ENCODE results near the gene BBS5. TPM values are rescaled to one million over a fixed set of nuclear protein-coding genes. Genes with fewer than 3 reads are reported as not detected.

BBS5 gene
- total RNA-seq, 1 donor from 2014 or later = 8.9 TPM

- H3K4me3 Mint-ChIP-seq (ENCODE audit: unreplicated experiment) = no peak overlapping the region
- H3K9me3 Mint-ChIP-seq (ENCODE audit: low read depth) = no peaks in the 10 kb centered on the region
- no peaks in the 10 kb centered on the region for H3K36me3 Mint-ChIP-seq (ENCODE audit: low read depth)
- no peak for TF ChIP-seq CTCF (IDR thresholded peaks at IDR 0.05)
- no peaks in the 10 kb centered on the region for H3K27me3 Mint-ChIP-seq (ENCODE audit: low read depth)
- no peak overlapping the region for H3K27ac Mint-ChIP-seq (ENCODE audit: unreplicated experiment)
- DNase-seq (ENCODE audit: low spot score) = no peak
- peaks cover 12% of the 10 kb centered on the region for H3K4me1 Mint-ChIP-seq (ENCODE audit: low read depth)
These were observed 14.8 kb upstream of the BBS5 start for GRCh38 chr2:169464466-169464865.

GRCh38 chr2:169464882-169465281, 14.4 kb upstream of the BBS5 start:
- no peaks in the 10 kb centered on the region for H3K9me3 Mint-ChIP-seq (ENCODE audit: low read depth)
- H3K4me3 Mint-ChIP-seq (ENCODE audit: unreplicated experiment) = no peak overlapping the region
- H3K36me3 Mint-ChIP-seq (ENCODE audit: low read depth) = no peaks in the 10 kb centered on the region
- no peaks in the 10 kb centered on the region for H3K27me3 Mint-ChIP-seq (ENCODE audit: low read depth)
- no peak for DNase-seq (ENCODE audit: low spot score)
- peaks cover 12% of the 10 kb centered on the region for H3K4me1 Mint-ChIP-seq (ENCODE audit: low read depth)
- TF ChIP-seq CTCF (IDR thresholded peaks at IDR 0.05) = no peak
- no peak overlapping the region for H3K27ac Mint-ChIP-seq (ENCODE audit: unreplicated experiment)

DNA sequence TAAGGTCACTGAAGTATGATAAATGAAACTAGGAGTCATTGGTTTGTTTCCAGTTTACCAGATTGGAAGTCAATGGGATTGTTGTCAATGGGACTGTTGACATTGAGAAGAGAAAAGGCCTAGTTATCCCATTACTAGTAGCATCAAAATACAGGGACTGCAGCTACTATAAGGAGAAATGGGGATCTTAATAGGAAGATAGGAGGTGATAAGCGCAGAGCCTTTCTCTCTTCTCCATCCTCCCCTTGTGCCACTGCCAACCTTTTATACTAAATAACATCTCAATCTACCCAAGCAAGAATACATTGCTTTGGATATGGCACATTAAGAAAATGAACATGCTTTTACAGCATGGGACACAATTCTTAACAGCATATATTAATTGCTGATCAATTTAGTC, 10.5 kb upstream of the BBS5 start:
- no peaks in the 10 kb centered on the region for H3K27me3 Mint-ChIP-seq (ENCODE audit: low read depth)
- DNase-seq (ENCODE audit: low spot score) = no peak
- no peak overlapping the region for H3K27ac Mint-ChIP-seq (ENCODE audit: unreplicated experiment)
- no peak overlapping the region for H3K4me3 Mint-ChIP-seq (ENCODE audit: unreplicated experiment)
- no peak for TF ChIP-seq CTCF (IDR thresholded peaks at IDR 0.05)
- H3K36me3 Mint-ChIP-seq (ENCODE audit: low read depth) = no peaks in the 10 kb centered on the region
- peaks cover 1% of the 10 kb centered on the region for H3K4me1 Mint-ChIP-seq (ENCODE audit: low read depth)
- no peaks in the 10 kb centered on the region for H3K9me3 Mint-ChIP-seq (ENCODE audit: low read depth)

- H3K4me1 Mint-ChIP-seq (ENCODE audit: low read depth) = no peaks in the 10 kb centered on the region
- no peak for TF ChIP-seq CTCF (IDR thresholded peaks at IDR 0.05)
- no peak overlapping the region for H3K27ac Mint-ChIP-seq (ENCODE audit: unreplicated experiment)
- DNase-seq (ENCODE audit: low spot score) = no peak
- no peaks in the 10 kb centered on the region for H3K36me3 Mint-ChIP-seq (ENCODE audit: low read depth)
- H3K4me3 Mint-ChIP-seq (ENCODE audit: unreplicated experiment) = no peak overlapping the region
- H3K27me3 Mint-ChIP-seq (ENCODE audit: low read depth) = no peaks in the 10 kb centered on the region
- no peaks in the 10 kb centered on the region for H3K9me3 Mint-ChIP-seq (ENCODE audit: low read depth)
These were observed 9.2 kb upstream of the BBS5 start for GRCh38 chr2:169469952-169470572.

GRCh38 chr2:169472249-169472648, 7.0 kb upstream of the BBS5 start:
- DNase-seq (ENCODE audit: low spot score) = no peak
- Mint-ChIP-seq H3K4me3 (ENCODE audit: unreplicated experiment) (no peak overlapping the region), H3K9me3 (ENCODE audit: low read depth) (no peaks in the 10 kb centered on the region), H3K36me3 (ENCODE audit: low read depth) (no peaks in the 10 kb centered on the region), H3K27me3 (ENCODE audit: low read depth) (no peaks in the 10 kb centered on the region), H3K4me1 (ENCODE audit: low read depth) (no peaks in the 10 kb centered on the region), H3K27ac (ENCODE audit: unreplicated experiment) (no peak overlapping the region)
- TF ChIP-seq CTCF (IDR thresholded peaks at IDR 0.05) = no peak
